Measurements from ENCODE around the gene DYNC2LI1.

Gene DYNC2LI1

DNA sequence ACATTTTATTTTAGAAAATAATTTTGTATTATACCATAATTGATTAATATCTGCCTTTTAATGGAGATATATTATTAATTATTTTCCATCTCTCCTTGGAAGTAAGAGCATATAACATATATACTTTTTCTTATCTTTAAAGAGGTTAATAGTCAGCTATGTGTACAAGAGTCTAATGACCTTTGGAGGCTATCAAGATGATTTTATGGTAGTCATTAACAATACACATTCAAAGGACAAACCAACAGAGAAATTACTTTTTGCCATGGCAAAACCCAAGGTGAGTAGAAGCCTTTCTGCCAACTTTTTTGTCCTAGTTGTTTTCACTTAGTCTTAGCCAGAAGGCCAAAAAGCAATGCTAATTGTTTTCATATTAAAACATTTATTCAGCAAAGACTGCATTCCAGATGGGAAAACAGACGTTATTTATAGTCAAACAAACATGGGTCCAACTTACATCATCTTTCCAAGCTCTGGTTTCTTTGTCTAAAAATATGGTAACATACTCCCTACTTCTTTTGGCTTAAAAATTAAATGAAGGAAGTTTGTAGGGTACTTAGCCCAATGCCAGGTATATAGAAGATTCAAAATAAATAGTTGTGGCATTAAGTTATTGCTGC, 9.6 kb upstream of the DYNC2LI1 start:
- DNase-seq = peak; percentile 15

DNA sequence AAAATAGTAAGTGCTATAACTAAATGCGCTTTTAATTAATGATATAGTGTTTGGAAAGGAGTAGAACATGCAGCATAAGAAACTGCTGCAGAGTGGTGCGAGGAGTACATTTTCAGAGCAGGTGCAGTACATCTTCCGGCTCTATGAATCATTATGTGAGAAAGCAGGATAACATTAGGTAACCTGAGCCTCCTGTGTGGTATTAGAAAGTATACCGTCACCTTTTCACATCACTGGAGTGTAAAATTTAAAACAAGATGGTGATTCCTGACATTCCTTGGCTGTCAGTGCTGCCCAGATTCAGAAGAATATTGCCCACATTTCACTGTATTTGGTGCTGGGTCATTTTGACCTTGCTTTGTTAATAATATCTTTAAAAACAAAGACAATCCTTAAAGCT, 7.8 kb upstream of the DYNC2LI1 start:
- no peak for DNase-seq

GRCh38 chr2:43774617-43775016, 778 bp downstream of the DYNC2LI1 start:
- DNase-seq = no peak

DNA sequence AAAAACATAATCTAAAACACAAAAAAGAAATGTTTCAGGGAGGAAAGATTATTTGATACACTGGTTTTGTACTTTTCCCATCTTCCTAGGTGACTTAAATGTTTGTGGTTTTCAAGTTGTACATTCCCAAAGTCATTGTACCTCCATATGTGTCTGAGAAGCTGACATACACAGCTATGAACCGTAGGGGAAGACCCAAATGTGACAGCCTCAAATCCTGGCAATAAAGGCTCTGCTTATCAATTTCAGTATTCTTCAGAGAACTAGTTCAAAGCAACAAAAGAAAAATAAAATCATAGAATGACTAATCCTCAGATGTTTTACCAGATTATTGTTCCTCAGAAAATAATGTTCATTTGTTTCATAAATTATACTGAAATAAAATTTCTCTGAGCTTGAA, 2.5 kb downstream of the DYNC2LI1 start:
- no peak for DNase-seq

- no peak for DNase-seq
Measured at GRCh38 chr2:43777306-43777926, 3.6 kb downstream of the DYNC2LI1 start.

DNA sequence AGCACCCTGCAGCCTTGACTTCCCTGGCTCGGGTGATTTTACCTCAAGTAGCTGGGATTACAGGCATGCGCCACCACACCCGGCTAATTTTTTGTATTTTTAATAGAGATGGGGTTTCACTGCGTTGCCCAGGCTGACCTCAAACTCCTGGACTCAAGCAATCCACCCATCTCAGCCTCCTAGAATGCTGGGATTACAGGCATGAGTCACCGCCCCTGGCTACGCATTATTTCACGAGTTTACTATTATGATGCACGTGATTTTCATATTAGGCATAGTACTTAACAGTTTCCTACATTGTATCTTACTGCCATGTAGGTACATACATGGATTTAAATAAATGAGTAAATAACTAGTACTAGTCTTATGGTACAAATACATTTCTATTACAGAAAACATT, 4.4 kb downstream of the DYNC2LI1 start:
- no peak for DNase-seq

DNA sequence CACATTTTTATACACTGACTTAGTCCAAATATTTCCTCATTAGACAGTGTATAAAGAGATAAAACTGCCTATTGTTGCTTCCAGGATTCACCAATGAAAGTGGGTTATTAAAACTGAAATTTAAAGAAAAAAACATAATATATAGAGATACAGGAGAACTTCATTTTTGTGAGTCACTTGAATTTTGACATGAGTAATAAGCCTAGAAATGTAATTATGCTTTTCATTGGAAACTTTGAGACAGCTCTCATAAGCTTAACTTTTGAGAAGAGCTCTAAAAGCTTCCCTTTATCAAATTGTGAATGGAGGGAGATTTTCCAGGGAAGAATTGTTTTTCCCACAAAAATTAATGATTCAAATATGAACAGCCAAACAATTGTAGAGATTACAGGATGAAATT, 14.1 kb downstream of the DYNC2LI1 start:
- DNase-seq = no peak

DNA sequence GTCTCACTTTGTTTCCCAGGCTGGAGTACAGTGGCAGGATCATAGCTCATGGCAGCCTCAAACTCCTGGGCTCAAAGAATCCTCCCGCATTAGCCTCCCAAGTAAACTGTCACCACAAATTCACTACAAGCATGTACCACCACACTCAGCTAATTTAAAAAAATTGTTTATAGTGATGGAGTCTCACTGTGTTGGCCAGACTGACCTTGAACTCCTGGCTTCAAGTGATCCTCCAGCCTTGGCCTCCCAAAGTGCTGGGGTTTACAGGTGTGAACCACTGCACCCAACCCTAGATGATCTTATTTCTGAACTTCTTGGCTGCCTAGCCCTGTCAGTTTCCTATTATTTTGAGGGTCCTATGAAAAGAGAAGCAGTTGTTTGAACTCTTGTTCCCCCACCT, 14.8 kb downstream of the DYNC2LI1 start:
- DNase-seq = no peak

DNA sequence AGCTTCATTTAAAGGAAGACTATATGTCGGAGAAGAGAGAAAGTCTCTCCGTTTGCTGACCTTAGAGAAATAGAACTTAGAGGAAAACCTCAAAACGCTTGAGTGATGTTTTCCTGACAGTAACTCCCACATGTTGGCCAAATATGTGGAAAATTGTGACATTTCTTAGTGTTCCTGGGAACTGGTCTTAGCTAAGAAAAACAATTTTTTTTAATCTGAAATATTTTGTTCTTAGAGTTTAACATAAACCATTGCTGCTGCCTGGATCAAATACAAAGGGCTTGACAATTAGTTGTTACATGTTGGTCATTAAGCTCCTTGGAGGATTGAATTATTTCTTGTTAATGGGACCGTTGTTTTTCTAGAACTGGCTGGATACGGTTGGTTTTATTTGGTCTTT, 16.3 kb downstream of the DYNC2LI1 start:
- DNase-seq = no peak

- DNase-seq = peak; percentile 76
Measured at GRCh38 chr2:43791035-43791765, 17.4 kb downstream of the DYNC2LI1 start.

GRCh38 chr2:43792653-43793052, 18.8 kb downstream of the DYNC2LI1 start:
- DNase-seq = no peak

GRCh38 chr2:43794956-43795355, 21.1 kb downstream of the DYNC2LI1 start:
- DNase-seq = no peak

DNA sequence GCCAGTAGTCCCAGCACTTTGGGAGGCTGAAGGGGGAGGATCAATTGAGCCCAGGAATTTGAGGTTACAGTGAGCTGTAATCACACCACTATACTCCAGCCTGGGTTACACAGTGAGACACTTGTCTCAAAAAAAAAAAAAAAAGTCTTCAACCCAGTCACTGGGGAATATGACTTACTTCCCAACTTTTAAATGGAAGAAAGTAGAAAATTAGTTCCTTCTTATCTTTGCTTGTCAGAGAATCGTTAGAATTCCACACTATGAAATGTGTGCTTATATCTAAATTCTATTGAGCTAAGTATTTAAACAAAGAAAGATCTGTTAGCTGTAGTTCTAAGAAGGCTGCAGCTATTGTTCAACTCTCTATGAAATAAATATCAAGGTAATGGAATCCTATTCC, 22.4 kb downstream of the DYNC2LI1 start:
- no peak for DNase-seq

DNA sequence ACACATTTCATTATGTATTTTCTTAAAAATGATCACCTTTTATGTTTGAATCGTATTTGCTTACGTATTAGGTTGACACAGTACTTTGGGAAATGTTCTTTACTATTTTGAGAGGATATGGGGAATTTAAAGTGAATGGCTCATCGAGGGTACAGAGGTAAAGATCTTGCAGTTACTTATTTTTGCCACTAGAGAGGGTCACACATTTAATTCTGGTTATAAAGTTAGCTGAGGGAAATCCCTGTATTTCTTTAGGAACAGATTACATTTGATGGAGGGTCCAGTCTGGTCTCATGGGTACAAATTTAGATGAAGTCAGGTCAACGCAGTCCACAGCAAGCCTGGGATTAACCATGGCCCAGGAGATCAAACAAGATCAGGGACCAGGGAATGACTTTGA, 24.5 kb downstream of the DYNC2LI1 start:
- no peak for DNase-seq

DNA sequence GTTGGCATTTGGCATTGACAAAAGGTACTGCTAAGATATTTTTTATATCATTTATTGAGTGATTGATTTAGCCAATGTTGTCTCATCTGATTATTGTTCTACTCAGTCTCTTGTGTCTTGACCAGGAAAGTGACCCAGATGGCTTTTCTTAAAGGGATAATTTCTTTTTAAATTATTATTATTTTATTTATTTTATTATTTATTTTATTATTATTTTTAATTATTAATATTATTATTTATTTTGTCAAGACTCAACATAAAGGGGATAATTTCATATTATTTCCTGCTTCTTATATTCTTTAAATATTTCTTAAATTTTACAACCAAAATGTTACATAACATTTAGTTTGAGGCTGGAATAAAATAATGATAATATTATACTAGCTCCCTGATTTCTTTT, 27.1 kb downstream of the DYNC2LI1 start:
- DNase-seq = no peak

DNA sequence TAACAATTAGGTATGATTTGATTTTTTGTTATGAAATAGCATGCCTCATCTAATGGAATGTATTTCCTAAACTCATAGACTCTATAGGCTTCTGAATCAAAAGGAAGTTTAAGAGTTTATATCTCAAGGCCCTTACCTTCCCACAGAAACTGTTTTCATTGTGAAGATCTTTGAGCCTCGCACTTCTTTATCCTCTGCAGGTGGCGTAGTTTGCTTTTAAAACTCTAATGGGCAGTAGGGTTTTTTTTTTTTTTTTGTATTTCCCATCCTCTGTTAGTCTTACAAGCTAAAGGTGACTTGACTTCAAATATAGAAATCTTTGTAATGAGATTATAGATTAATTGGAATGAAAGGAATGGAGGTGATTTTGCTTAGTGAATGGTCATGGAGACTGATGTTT, 28.3 kb downstream of the DYNC2LI1 start:
- no peak for DNase-seq

GRCh38 chr2:43803113-43803512, 29.3 kb downstream of the DYNC2LI1 start:
- DNase-seq = no peak

DNA sequence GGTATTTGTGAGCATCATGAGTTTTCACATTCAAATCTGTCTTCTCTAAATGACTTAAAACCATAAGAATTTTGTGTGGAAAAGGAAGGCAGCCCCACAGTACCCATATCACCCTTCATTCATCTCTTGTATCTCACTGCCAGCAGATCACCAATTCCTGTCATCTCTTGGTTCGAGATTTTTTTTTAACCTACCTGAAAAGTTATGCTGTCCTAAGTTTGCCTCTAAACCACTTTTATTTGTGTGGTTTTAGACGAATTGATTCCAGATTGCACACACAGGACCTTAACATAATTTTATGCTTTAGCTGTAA, 32.8 kb downstream of the DYNC2LI1 start:
- DNase-seq = no peak

GRCh38 chr2:43810452-43810851, 36.6 kb downstream of the DYNC2LI1 start:
- peak; percentile 56 for DNase-seq

DNA sequence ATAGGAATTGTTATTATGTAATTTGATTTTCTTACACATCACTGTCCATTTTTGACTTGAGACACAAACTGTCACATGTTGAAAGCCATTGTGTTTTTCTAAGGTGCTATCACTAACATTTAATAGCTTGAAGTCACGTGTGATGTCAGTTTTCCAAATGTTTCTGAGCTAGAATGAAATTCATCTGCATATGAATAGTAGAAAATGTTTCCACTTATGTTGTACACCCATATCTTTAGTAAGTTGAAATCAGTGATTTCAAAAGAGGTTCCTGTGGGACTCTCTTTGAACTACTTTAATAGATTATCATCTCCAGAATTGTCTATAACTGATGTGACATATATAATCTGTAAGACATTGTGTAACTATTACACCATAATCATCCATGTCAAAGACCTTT, 37.0 kb downstream of the DYNC2LI1 start:
- DNase-seq = no peak

GRCh38 chr2:43812006-43812405, 38.2 kb downstream of the DYNC2LI1 start:
- DNase-seq = no peak

DNA sequence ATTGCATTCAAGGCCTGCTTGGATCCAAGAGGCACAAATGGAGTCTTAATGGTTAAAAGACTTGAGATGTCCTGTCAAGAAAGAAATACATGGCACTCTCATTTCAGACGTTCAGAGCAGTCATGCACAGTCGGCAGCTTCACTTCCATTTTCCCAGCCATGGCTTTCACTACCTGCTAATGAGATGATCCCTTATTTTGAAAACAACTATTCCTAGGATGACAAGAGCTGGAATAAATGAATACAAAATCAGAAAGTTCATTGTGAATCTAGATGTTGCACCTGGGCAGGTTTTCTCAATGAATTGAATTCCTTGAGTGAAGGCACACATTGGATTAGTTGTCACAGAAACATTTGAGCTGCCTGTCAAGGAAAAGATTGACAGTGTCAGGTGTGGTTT, 39.1 kb downstream of the DYNC2LI1 start:
- DNase-seq = no peak

- no peak for DNase-seq
Measured at GRCh38 chr2:43814711-43815110, 40.9 kb downstream of the DYNC2LI1 start.

DNA sequence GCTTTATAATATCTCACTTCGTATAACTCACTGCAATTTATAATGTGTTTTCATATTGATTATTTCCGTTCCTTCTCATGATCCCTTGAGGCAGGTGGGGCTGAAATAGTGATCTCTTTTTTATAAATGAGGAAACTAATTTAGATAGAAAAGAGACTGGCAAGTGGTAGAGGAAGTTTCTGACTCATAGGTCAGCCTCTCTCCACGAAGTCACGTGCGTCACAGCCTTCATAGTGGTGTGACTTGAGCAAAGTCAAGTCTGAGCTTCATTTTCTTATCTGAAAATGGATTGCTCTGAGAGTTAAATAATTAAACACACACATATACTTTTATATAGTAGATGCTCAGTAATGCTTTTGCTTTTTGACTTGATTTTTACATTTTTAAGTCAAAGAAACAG, 44.9 kb downstream of the DYNC2LI1 start:
- DNase-seq = no peak
